GM12865 (cell line): ENCODE data around the gene CLPTM1L.

Experiments
- DNase-seq: peaks from one replicate; pipeline ENCODE4 v3.0.0; 2010; ENCODE audit warnings: low read depth
- H3K4me3 ChIP-seq: 2 replicates; pipeline ENCODE4 v1.5.1; 2011; ENCODE audit warnings: mild to moderate bottlenecking, low read depth, low read length, control low read depth
- TF ChIP-seq, protein P1 (sequence below): IDR thresholded peaks from 2 replicates; pipeline ENCODE4 v1.5.1; 2011; ENCODE audit warnings: low read length, control low read depth, low read depth, inconsistent platforms; ENCODE audit not compliant: insufficient read depth; ENCODE audit errors: missing control alignments

The CLPTM1L gene

DNA sequence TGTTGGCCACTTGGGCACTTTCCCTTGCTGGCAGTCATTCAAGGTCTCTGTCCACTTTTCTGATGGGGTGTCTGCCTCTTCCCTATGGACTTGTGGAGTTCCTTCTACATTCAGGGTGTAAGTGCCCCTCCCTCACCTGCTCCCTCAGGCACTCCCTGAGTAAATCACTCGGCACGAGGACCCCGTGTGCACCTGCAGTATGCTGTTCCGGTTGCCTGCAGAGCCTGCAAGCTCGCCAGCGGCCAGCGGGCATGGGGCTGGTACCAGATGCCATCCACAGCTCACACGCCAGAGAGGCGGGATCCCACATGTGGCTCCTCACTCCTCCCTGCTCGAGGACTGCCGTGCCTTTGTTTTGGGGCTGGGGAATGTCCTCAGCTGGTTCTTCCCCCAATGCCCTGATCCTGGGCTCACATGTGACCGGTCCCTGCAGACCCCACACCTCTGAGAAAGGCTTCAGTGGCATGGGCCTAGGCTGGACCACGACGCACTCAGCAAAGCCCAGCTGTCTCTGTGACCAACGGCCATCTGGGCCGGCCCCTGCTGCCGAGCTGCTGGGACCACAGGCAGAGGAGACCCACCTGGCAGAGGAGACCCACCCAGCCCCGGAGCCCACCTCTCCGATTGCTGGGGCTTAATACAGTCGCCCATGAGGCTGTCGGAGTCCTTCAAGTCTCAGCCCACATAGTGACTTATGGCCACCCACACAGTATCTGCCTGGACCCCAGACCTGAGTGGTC, 46.1 kb upstream of the CLPTM1L start:
- H3K4me3 ChIP-seq = no peak overlapping the region
- no peak for DNase-seq
- TF ChIP-seq, protein P1, sequence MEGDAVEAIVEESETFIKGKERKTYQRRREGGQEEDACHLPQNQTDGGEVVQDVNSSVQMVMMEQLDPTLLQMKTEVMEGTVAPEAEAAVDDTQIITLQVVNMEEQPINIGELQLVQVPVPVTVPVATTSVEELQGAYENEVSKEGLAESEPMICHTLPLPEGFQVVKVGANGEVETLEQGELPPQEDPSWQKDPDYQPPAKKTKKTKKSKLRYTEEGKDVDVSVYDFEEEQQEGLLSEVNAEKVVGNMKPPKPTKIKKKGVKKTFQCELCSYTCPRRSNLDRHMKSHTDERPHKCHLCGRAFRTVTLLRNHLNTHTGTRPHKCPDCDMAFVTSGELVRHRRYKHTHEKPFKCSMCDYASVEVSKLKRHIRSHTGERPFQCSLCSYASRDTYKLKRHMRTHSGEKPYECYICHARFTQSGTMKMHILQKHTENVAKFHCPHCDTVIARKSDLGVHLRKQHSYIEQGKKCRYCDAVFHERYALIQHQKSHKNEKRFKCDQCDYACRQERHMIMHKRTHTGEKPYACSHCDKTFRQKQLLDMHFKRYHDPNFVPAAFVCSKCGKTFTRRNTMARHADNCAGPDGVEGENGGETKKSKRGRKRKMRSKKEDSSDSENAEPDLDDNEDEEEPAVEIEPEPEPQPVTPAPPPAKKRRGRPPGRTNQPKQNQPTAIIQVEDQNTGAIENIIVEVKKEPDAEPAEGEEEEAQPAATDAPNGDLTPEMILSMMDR = no peak

DNA sequence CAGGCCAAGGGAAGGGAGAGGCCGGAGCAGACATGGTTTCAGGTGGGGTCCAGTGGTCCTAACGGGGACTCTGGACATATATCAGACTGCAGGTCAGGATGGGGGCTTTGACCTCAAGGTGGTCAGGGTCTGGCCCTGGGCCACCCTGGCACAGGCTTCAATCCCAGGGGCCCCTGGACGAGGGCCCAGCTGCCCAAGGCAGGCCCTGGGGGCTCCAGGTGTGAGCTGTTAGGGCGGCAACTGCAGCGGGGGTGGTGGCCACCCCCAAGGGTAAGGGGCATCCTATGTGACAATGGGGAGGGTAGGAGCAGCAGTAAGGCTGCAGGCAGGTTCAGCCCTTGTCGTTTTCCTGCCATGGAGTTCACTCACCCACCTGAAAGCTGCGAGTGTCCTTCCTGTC, 45.4 kb upstream of the CLPTM1L start:
- TF ChIP-seq, protein P1 = no peak
- no peak overlapping the region for H3K4me3 ChIP-seq
- DNase-seq = no peak

DNA sequence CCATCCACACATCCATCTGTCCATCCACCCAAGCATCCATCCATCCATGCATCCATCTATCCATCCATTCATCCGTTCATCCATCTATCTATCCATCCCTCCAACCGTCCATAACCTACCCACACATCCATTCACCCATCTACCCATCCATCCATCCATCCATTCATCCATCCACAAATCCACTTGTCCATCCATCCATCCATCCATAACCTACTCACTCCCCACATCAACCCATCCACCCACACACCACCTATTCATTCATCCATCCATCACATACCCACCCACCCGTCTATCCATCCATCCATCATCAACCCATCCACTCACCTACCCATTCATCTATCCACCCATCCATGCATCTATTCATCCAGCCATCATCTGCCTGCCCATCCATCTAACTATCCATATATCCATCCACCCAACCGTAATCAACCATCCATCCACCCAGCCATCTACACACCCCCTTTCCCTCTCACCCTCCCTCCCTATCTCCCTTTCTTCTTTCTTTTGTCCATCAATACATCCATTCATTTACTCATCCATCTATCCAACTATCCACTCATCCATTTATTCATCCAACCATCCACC, 43.6 kb upstream of the CLPTM1L start:
- TF ChIP-seq, protein P1 = no peak
- H3K4me3 ChIP-seq = no peak overlapping the region
- DNase-seq = no peak

- no peak for DNase-seq
- TF ChIP-seq, protein P1 = no peak
- H3K4me3 ChIP-seq = no peak overlapping the region
Measured at GRCh38 chr5:1387876-1388275, 43.0 kb upstream of the CLPTM1L start.

- DNase-seq = no peak
- no peak overlapping the region for H3K4me3 ChIP-seq
- TF ChIP-seq, protein P1 = no peak
Measured at GRCh38 chr5:1387059-1387755, 42.3 kb upstream of the CLPTM1L start.

DNA sequence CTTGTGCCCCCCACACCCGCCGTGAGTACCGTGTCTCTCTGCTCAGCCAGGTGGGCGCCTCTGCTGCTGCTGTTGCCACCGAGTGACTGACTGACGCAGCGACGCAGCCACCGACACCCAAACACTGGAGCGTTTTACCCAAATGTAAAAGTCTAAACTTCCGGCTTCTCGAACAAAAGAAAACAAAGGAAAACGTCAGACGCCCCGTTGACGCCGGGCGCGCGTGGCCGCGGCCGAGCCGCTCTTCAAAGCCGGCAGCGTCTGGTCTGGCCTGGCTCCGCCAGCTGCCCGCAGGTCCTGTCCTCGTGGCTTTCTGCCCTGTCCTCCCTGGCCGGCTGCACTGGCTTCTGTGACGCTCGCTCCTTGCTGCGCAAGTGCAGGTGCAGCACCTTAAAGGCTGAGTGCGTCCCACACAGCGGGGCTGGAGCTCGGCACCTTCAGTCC, 41.4 kb upstream of the CLPTM1L start:
- peak overlapping the region; percentile 66 for H3K4me3 ChIP-seq
- DNase-seq = peak; percentile 67
- TF ChIP-seq, protein P1 = no peak
